SU-DHL-6 (cell line): ENCODE results near the gene SLC24A3.

Experiments
- H2AFZ ChIP-seq: fragments of 200-600 bp; sonication (generic); 2 replicates; pipeline ENCODE4 v1.6.1; 2014; ENCODE audit warnings: low read depth, mild to moderate bottlenecking, moderate library complexity, mixed read lengths, antibody characterized with exemption, low read length; ENCODE audit not compliant: severe bottlenecking
- H3F3A ChIP-seq: fragments of 200-600 bp; shearing (Covaris generic); 2 replicates; pipeline ENCODE4 v1.6.0; 2016; ENCODE audit warnings: antibody characterized with exemption, mild to moderate bottlenecking; ENCODE audit not compliant: insufficient read depth
- H3K27ac ChIP-seq: fragments of 200-600 bp; sonication (generic); 2 replicates; pipeline ENCODE4 v1.5.1; 2016; ENCODE audit warnings: low read depth, mild to moderate bottlenecking, low read length, moderate library complexity, mixed read lengths
- H3K27me3 ChIP-seq: fragments of 200-600 bp; sonication (generic), shearing (Covaris generic); 2 replicates; pipeline ENCODE4 v1.6.0; 2014; ENCODE audit warnings: mild to moderate bottlenecking, low read length
- H3K36me3 ChIP-seq: fragments of 200-600 bp; sonication (generic); 2 replicates; pipeline ENCODE4 v1.6.1; 2014; ENCODE audit warnings: mild to moderate bottlenecking, low read length, mixed read lengths
- H3K4me2 ChIP-seq: fragments of 300-600, 200-600 bp; shearing (Covaris generic), sonication (generic); 2 replicates; pipeline ENCODE4 v1.6.0; 2014; ENCODE audit warnings: low read length, low read depth, mild to moderate bottlenecking; ENCODE audit not compliant: poor library complexity, severe bottlenecking
- H3K4me3 ChIP-seq: fragments of 200-600 bp; sonication (generic); 2 replicates; pipeline ENCODE4 v1.5.1; 2014; ENCODE audit warnings: antibody characterized with exemption, low read length, mild to moderate bottlenecking, mixed read lengths; ENCODE audit not compliant: insufficient read depth, poor library complexity, severe bottlenecking
- H3K79me2 ChIP-seq: fragments of 200-600 bp; sonication (generic); 2 replicates; pipeline ENCODE4 v1.6.1; 2014; ENCODE audit warnings: mild to moderate bottlenecking, low read length, moderate library complexity; ENCODE audit not compliant: insufficient read depth
- H3K9ac ChIP-seq: fragments of 200-600 bp; sonication (generic); 2 replicates; pipeline ENCODE4 v1.7.0; 2014; ENCODE audit warnings: mild to moderate bottlenecking, low read length
- H3K9me2 ChIP-seq: fragments of 200-600 bp; sonication (generic); replicated peaks from 2 replicates; pipeline ENCODE4 v1.6.1; 2014; ENCODE audit warnings: low read length; ENCODE audit not compliant: insufficient read depth
- H3K9me3 ChIP-seq: fragments of 200-600 bp; sonication (generic); 2 replicates; pipeline ENCODE4 v1.6.1; 2014; ENCODE audit warnings: low read length, mixed read lengths; ENCODE audit not compliant: insufficient read depth
- H4K20me1 ChIP-seq: fragments of 200-600 bp; sonication (generic); 2 replicates; pipeline ENCODE4 v1.6.1; 2014; ENCODE audit warnings: low read depth, mild to moderate bottlenecking, antibody characterized with exemption, low read length, moderate library complexity, mixed read lengths
- CTCF ChIP-seq: fragments of 200-600 bp; sonication (generic); IDR thresholded peaks from one replicate; pipeline ENCODE4 v1.5.1; 2017; ENCODE audit warnings: antibody characterized with exemption, mild to moderate bottlenecking, low read length, moderate library complexity; ENCODE audit not compliant: insufficient read depth, poor library complexity, severe bottlenecking
- EZH2phosphoT487 ChIP-seq: fragments of 200-600 bp; sonication (generic), shearing (Covaris generic); conservative IDR thresholded peaks from 2 replicates; pipeline ENCODE4 v1.6.1; 2018; ENCODE audit warnings: mild to moderate bottlenecking, antibody characterized with exemption, low read length, moderate library complexity, mixed read lengths

The SLC24A3 gene

GRCh38 chr20:19407736-19408135, 195.3 kb downstream of the SLC24A3 start:
- H3F3A ChIP-seq: no peaks in the 10 kb centered on the region
- no peak overlapping the region for H3K27ac ChIP-seq
- no peaks in the 10 kb centered on the region for H3K79me2 ChIP-seq
- no peak for TF ChIP-seq CTCF
- no peaks in the 10 kb centered on the region for H3K9me3 ChIP-seq
- no peaks in the 10 kb centered on the region for H3K9me2 ChIP-seq
- H3K4me2 ChIP-seq: no peak overlapping the region
- no peaks in the 10 kb centered on the region for H3K27me3 ChIP-seq
- H3K36me3 ChIP-seq: no peaks in the 10 kb centered on the region
- H3K4me3 ChIP-seq: no peak overlapping the region
- no peaks in the 10 kb centered on the region for H4K20me1 ChIP-seq
- H2AFZ ChIP-seq: no peak overlapping the region
- H3K9ac ChIP-seq: no peak overlapping the region

- H3K4me2 ChIP-seq: no peak overlapping the region
- TF ChIP-seq EZH2phosphoT487: no peak
- TF ChIP-seq CTCF: no peak
- no peaks in the 10 kb centered on the region for H3F3A ChIP-seq
- no peak overlapping the region for H3K9ac ChIP-seq
- H3K27ac ChIP-seq: no peak overlapping the region
- no peaks in the 10 kb centered on the region for H3K79me2 ChIP-seq
- H3K9me3 ChIP-seq: no peaks in the 10 kb centered on the region
- H3K36me3 ChIP-seq: no peaks in the 10 kb centered on the region
- no peaks in the 10 kb centered on the region for H3K9me2 ChIP-seq
- no peak overlapping the region for H3K4me3 ChIP-seq
- no peak overlapping the region for H2AFZ ChIP-seq
- H3K27me3 ChIP-seq: no peaks in the 10 kb centered on the region
- H4K20me1 ChIP-seq: no peaks in the 10 kb centered on the region
These were observed 196.5 kb downstream of the SLC24A3 start for GRCh38 chr20:19408971-19409370.

- Histone ChIP-seq H3K27ac (no peak overlapping the region), H3K79me2 (no peaks in the 10 kb centered on the region), H3K9ac (no peak overlapping the region), H3K9me2 (no peaks in the 10 kb centered on the region), H2AFZ (no peak overlapping the region), H3K9me3 (no peaks in the 10 kb centered on the region), H3F3A (no peaks in the 10 kb centered on the region), H3K4me3 (no peak overlapping the region), H3K27me3 (no peaks in the 10 kb centered on the region), H3K36me3 (no peaks in the 10 kb centered on the region), H4K20me1 (no peaks in the 10 kb centered on the region), H3K4me2 (no peak overlapping the region)
- no peak for TF ChIP-seq EZH2phosphoT487
- TF ChIP-seq CTCF: no peak
These were observed 199.4 kb downstream of the SLC24A3 start for GRCh38 chr20:19411811-19412210.

- Histone ChIP-seq H2AFZ (no peak overlapping the region), H3F3A (no peaks in the 10 kb centered on the region), H3K79me2 (no peaks in the 10 kb centered on the region), H3K36me3 (no peaks in the 10 kb centered on the region), H3K4me3 (no peak overlapping the region), H3K4me2 (no peak overlapping the region), H3K9me3 (no peaks in the 10 kb centered on the region), H3K9ac (no peak overlapping the region), H4K20me1 (no peaks in the 10 kb centered on the region), H3K9me2 (no peaks in the 10 kb centered on the region), H3K27me3 (no peaks in the 10 kb centered on the region), H3K27ac (no peak overlapping the region)
- no peak for TF ChIP-seq CTCF
- no peak for TF ChIP-seq EZH2phosphoT487
These were observed 199.8 kb downstream of the SLC24A3 start for GRCh38 chr20:19412254-19412653.
